ENCODE results near the gene PRR36.
"Not testable (repeated sequence)": the region's sequence is repeated elsewhere in the genome, so short reads cannot be mapped to it uniquely, and the experiment has no call there.

Gene PRR36

DNA sequence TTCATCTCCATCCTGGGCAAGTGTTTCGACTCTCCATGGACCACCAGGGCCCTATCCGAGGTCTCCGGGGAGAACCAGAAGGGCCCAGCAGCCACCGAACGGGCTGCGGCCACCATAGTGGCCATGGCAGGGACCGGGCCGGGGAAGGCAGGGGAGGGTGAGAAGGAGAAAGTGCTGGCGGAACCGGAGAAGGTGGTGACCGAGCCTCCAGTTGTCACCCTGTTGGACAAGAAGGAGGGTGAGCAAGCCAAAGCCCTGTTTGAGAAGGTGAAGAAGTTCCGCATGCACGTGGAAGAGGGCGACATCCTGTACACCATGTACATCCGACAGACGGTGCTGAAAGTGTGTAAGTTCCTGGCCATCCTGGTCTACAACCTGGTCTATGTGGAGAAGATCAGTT is 24.8 kb upstream of the PRR36 start:
- DNase-seq (ENCODE audit: low read depth), result no peak

- DNase-seq (ENCODE audit: low read depth), result no peak
Measured at GRCh38 chr19:7897292-7897691, 23.1 kb upstream of the PRR36 start.

DNA sequence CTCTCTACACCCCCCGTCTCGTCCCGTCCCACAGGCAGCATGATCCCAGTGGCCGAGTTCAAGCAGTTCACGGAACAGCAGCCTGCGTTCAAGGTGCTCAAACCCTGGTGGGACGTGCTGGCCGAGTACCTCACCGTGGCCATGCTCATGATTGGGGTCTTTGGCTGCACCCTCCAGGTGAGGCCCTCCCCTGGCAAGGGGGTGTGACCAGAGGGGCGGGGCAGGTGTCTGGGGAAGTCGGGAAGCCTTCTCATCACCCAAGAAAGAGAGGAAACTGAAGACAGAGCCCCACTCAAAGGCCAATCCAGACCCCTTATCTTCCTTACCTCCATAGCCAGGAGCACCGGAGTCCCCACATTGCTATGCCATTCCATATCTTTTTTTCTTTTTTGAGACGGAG is 21.4 kb upstream of the PRR36 start:
- DNase-seq (ENCODE audit: low read depth), result no peak

DNA sequence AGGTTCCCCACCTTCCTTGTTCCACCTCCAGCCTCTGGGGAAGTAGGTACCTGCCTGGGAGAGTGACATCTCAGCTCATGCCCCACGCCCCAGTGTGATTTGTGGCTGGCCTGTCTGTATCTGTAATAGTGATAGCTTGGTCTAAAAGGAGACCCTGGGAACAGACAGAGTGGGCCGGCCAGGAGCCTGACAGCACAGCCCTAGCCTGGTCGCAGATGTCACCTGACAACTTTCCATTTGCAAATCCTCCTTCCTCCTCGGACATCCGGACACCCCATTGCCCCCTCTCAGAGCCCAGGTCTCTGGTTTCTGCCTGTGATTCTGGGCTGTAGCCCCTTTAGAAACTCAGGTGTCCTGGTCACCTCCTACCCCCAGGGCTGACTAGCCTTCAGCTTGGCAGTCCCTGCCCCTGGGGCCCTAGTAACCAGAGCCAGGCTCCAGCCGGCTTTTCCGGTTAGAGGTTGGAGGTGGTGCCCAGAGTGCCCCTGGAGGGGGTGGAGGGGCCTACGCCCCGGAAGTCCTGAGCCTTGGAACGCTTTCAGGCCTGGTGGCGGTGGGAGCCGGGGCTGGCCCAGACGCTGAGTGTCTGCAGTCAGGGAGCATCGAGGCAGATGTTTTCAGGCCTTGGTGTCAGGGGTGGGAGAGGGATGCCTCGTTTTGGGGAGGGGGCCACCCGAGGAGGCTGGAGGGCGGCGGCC is 20.6 kb upstream of the PRR36 start:
- no peak for DNase-seq (ENCODE audit: low read depth)

DNA sequence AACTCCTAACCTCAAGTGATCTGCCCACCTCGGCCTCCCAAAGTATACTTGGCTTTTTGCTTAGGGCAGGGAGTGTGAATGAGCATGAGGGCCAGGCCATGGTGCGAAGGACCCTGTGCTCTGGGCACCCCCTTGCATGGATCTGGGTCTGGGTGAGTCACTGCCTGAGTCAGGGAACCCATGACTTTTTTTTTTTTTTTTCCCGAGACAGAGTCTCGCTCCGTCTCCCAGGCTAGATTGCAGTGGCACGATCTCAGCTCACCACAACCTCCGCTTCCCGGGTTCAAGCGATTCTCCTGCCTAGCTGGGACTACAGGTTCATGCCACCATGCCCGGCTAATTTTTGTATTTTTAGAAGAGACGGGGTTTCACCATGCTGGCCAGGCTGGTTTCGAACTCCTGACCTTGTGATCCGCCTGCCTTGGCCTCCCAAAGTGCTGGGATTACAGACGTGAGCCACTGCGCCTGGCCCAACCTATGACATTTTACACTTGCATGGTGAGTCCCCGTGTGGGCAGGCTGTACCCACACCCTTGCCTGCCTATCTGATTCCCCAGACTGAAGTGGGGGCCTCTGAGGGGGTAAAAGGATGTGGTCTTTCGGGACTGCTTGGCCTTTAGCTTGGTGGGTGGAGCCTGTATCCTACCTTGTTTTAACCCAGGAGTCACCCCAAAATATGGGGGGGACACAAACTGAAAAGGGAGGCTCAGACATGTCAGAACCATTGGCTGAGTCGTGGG is 19.3 kb upstream of the PRR36 start:
- not testable (repeated sequence) for DNase-seq (ENCODE audit: low read depth)

- no peak for DNase-seq (ENCODE audit: low read depth)
Measured at GRCh38 chr19:7888826-7889217, 14.6 kb upstream of the PRR36 start.

DNA sequence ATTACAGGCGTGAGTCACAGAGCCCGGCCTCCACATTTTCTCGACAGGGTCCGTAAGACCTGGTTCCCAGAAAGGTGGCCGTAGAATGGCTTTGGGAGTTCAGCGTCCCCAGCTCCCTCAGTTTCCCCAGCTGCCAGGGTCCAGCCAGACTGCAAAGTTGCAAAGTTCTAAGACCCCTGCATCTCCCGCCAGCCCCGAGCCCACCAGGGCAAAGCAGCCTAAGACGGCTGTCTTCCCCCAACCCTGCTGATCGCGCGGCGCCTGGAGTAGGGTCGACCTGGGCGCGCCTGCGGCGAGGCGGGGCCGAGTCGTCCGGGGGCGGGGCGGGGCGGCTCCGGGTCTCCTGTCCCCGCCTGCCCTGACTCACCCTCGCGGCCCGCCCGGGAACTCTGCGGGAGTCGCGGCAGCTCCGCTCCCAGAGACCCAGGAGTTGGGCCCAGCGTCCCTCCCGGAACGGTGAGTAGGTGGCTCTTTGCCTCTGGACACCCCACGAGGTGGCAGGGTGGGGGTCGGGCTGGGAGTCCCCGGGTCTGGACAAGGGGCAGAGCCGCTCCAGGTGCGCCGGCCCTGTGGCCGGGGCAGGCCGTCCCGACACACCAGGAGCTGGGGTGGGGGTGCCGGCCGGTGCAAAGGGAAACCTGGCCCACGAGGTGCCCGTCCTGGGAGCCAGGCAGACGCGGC is 14.1 kb upstream of the PRR36 start, which contains the start of gene LRRC8E:
LRRC8E (plus strand) TSS at position 366 of the 681 bp plus-strand sequence. CDS start 7,094 bp downstream, outside the sequence.
- no peak for DNase-seq (ENCODE audit: low read depth)

DNA sequence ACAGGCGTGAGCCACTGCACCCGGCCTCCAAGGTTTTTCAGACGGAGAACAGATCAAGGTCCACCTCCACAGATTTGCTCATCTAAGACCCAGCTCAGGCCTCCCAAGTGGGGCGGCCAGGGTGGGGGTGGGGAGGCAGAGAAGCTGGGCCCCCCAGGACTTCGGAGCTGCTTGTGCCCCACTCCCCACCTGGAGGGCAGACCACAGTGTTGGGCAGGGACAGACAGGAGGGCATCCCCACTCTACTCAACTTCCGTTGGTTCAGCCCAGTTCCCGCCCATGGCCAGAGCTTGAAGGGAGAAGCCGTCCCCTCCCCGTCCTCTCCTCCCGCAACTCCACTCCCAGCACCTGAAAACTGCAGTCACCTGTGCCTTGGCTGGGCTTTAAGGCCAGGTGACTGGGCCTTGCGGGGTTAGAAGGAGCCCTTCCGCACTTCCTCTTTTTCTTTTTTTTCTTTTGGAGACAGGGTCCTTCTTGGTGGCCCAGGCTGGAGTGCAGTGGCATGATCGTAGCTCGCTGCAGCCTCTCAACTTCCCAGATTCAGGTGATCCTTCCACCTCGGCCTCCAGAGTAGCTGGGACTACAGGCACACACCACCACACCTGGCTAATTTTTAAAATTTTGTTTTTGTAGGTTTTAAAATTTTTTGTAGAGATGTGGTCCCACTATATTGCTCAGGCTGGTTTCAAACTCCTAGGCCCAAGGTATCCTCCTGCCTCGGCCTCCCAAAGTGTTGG is 13.4 kb upstream of the PRR36 start:
- no peak for DNase-seq (ENCODE audit: low read depth)

DNA sequence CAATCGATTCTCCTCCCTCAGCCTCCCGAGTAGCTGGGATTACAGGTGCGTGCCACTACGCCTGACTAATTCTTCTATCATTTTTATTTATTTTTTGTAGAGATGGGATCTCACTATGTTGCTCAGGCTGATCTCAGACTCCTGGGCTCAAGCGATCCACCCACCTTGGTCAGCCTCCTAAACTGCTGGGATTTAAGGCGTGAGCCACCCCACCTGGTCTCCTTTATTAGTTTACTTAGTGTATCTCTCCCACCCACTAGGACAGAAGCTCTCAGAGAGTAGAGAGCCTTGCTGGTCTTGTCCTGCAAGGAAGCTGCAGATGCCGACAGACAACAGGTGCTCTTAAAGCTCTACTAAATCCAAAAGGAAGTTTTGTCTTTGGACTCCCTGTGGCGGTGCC is 11.6 kb upstream of the PRR36 start:
- DNase-seq (ENCODE audit: low read depth), result no peak

DNA sequence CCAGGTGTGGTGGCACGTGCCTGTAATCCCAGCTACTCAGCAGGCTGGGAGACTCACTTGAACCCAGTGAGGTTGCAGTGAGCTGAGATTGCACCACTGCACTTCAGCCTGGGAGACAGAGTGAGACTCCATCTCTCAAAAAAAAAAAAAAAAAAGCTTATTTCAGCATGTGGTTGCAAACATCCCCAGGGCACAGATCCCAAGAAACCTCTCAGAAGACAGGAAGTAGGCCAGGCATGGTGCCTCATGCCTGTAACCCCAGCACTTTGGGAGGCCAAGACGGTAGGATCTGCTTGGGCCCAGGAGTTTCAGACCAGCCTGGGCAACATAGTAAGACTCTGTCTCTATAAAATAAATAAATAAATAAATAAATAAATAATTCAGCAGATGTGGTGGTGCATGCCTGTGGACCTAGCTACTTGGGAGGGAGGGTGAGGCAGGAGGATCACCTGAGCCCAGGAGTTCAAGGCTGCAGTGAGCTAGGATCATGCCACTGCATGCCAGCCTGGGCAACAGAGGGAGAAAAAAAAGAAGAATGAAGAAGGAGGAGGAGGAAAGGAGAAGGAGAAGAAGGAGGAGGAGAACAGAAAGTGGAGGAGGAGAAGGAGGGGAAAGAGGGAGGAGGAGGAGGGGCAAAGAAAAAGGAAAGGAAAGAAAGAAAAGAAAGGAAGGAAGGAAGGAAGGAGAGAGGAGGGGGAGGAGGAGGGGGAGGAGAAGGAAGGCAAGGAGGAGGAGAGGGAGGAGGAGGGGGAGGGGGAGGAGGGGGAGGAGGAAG is 9.8 kb upstream of the PRR36 start:
- DNase-seq (ENCODE audit: low read depth), result no peak

DNA sequence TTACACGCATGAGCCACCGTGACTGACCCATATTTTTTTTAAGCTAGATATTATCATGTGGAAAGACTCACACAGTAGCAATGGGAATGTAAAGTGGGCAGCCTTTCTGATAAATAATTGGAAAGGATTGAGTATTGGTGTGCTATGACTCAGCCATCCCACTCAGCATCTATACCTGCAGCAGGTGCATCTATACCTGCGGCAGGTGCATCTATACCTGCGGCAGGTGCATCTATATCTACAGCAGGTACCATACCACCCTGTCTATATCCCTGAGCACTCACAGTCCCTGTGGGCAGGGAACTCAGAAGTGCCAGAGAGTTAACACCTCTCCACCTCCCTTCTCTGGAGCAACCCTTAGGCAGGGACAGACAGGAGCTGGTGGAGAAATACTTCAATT is 8.9 kb upstream of the PRR36 start:
- DNase-seq (ENCODE audit: low read depth), result no peak

DNA sequence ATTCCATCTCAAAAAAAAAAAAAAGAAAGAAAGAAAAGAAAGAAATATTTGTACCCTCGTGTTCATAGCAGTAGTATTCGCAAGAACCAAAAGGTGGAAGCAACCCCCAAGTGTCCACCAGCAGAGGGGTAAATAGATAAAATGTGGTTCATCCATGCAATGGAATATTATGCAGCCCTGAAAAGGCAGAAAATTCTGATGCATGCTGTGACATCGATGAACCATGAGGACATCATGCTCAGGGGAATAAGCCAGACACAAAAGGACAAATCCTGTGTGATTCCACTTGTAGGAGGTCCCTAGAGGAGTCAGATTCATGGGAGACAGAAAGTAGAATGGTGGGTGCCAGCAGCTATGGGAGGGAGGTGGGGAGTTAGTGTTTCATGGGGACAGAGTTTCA is 7.7 kb upstream of the PRR36 start:
- no peak for DNase-seq (ENCODE audit: low read depth)

DNA sequence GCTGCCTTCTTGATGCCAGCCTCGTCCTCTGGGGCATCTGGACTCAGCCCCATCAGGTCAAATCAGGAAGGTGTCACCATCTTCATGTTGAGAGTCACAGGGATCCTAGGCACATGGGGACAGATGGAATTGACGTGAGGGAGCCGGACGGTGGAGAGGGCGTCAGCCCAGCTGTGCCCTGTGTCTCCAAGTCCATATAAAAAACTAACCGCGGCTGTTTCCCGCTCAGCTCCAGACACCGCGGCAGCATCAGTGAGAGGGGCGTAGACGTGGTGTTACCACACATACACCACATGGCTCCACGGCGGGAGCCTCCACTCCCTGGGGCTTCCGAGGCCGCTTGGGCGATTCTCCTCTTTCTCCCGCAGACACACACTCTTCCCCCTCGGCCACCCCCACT is 5.6 kb upstream of the PRR36 start:
- no peak for DNase-seq (ENCODE audit: low read depth)

DNA sequence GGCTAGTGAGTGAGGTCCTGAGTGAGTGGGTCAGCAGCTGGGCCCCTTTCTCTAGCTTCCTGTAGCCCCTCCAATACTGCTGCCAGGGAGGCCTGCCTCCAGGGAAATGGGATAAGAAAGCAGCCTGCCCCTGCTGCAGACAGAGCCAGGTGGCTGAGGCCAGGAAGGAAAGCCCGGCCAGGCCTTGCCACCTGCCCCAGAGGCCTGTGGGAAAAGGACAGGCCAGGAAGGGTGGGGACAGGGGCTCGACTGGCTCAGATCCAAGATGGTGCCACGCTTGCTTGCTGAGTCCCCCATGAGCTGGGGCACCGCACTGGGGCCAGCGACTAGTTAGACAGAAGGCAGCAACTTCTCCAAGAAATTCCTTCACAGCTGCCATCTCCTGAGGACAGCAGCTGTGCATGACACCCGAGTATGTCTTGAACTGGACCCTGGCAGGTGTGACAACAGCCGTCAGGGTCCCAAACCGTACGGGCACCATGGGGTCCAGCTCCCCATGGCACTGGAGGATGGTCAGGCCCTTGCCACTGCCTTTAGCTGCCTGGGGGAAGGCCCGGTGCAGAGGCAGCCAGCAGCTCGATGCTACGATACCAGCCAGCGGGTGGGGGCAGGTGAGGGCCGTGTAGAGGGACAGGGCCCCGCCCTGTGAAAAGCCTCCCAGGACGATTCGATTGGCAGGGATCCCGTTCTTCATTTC is 5.1 kb upstream of the PRR36 start:
- DNase-seq (ENCODE audit: low read depth), result no peak

GRCh38 chr19:7877249-7877836 is 3.2 kb upstream of the PRR36 start:
- DNase-seq (ENCODE audit: low read depth), result no peak

- DNase-seq (ENCODE audit: low read depth), result no peak
Measured at GRCh38 chr19:7874897-7875273, 695 bp upstream of the PRR36 start.

DNA sequence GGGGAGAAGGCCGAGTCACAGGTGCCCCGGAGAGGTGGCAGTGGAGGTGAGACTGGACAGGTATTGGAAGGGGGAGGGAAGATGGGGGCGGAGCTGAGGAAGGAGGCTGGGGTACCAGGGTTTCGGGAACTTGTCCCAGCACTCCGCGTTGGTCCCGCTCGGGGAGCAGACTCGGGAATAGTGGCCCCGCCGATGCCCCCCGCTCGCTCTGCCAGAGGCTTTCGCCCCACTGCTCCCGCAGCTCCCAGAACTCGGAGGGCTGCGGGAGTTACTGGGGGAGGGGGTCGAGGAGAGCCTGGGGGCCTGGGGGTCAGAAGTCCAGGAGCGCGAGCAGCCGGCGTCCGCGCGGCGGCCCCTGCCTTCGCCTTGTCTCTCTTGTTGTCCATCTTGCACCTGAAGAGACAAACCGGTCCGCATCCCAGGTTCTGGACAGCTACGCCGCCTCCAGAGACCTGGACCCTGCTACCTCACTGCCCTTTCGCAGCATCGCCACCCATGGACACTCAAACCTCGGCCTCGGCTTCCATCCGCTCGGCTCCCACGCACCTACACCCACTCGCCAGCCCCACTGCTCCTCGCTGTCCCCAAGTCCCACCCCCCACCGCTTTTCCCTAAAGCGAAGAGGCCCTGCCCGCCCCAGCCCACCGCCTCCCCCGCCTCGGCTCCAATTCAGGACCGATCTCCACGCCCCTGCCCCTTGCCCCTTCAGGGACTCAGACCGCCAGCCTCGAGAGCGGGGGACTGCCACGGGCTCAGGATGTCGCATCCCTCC is 700 bp downstream of the PRR36 start:
- DNase-seq (ENCODE audit: low read depth), result no peak

GRCh38 chr19:7872306-7873204 is 1.6 kb downstream of the PRR36 start:
- no peak for DNase-seq (ENCODE audit: low read depth)

Measured in fibroblast of the conjunctiva (primary cell).